Breast epithelium (tissue), 3 donors: ENCODE measurements around the gene ITPRID2.

Experiments used
- POLR2A ChIP-seq: fragments of 450-650 bp; IDR thresholded peaks from one replicate; pipeline ENCODE4 v1.6.1; 2016; ENCODE audit warnings: antibody characterized with exemption, mild to moderate bottlenecking, moderate library complexity
- TF ChIP-seq, protein P1 (sequence below), 3 donors: fragments of 450-650 bp; IDR thresholded peaks; one replicate each; pipeline ENCODE4 v1.5.1; 2016 to 2017; ENCODE audit warnings: antibody characterized with exemption in 3 of 3, mild to moderate bottlenecking in 3 of 3, moderate library complexity in 3 of 3

DNA sequence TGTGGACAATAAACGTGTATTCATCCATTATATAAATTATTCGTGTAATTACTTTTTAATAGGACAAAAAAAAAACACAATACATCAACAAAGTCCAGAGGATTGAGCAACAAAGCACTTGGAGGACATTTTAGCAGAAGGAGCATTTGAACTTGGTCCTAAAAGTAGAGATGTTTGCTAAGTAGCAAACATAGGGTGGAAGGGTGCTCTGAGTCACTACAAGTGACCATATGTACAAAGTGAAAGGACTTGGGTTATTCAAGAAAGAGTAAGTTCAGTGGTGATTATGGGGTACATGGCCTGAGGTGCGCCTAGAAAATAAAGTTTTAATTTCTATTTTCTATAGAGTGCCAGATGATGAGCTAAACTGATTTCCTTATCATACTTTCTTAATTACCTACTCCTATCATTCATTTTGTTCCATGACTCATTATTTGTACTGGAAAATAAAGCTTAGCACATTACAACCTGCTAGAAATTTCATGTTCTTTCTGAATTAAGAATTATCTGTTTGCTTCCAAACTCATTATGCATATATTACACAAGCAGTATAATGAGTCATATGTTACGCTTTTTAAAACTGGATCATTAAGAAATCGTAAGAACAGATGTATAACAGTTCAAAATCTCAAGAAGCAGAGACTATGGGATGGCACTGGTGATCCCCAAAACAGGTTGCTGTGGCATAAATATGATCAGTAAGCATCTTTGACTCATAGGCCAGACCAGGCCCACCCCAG lies 81.1 kb downstream of the ITPRID2 start:
- TF ChIP-seq, protein P1, sequence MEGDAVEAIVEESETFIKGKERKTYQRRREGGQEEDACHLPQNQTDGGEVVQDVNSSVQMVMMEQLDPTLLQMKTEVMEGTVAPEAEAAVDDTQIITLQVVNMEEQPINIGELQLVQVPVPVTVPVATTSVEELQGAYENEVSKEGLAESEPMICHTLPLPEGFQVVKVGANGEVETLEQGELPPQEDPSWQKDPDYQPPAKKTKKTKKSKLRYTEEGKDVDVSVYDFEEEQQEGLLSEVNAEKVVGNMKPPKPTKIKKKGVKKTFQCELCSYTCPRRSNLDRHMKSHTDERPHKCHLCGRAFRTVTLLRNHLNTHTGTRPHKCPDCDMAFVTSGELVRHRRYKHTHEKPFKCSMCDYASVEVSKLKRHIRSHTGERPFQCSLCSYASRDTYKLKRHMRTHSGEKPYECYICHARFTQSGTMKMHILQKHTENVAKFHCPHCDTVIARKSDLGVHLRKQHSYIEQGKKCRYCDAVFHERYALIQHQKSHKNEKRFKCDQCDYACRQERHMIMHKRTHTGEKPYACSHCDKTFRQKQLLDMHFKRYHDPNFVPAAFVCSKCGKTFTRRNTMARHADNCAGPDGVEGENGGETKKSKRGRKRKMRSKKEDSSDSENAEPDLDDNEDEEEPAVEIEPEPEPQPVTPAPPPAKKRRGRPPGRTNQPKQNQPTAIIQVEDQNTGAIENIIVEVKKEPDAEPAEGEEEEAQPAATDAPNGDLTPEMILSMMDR (IDR thresholded peaks at IDR 0.05) = no peak
- no peak for TF ChIP-seq POLR2A
